ENCODE data around the gene CCM2L.
"Not testable (repeated sequence)": the region's sequence is repeated elsewhere in the genome, so short reads cannot be mapped to it uniquely, and the experiment has no call there.

CCM2L gene

GRCh38 chr20:32031007-32031958, 21.0 kb downstream of the CCM2L start:
- peak; percentile 88 for DNase-seq (ENCODE audit: low spot score)

GRCh38 chr20:32033316-32033715, 23.1 kb downstream of the CCM2L start:
- no peak for DNase-seq (ENCODE audit: low spot score)

- DNase-seq (ENCODE audit: low spot score) = not testable (repeated sequence)
Observed at GRCh38 chr20:32033721-32034120, 23.5 kb downstream of the CCM2L start.

GRCh38 chr20:32034581-32035425, 24.6 kb downstream of the CCM2L start:
- DNase-seq (ENCODE audit: low spot score) = no peak

GRCh38 chr20:32035426-32035779, 25.2 kb downstream of the CCM2L start:
- no peak for DNase-seq (ENCODE audit: low spot score)

GRCh38 chr20:32036252-32036651, 26.0 kb downstream of the CCM2L start:
- no peak for DNase-seq (ENCODE audit: low spot score)

GRCh38 chr20:32036716-32037485, 26.7 kb downstream of the CCM2L start:
- no peak for DNase-seq (ENCODE audit: low spot score)

- no peak for DNase-seq (ENCODE audit: low spot score)
Observed at GRCh38 chr20:32037929-32038328, 27.7 kb downstream of the CCM2L start.

GRCh38 chr20:32040142-32040953, 30.1 kb downstream of the CCM2L start:
- no peak for DNase-seq (ENCODE audit: low spot score)

GRCh38 chr20:32045999-32046398, 35.8 kb downstream of the CCM2L start:
- no peak for DNase-seq (ENCODE audit: low spot score)

- no peak for DNase-seq (ENCODE audit: low spot score)
Observed at GRCh38 chr20:32050324-32050841, 40.1 kb downstream of the CCM2L start.

- DNase-seq (ENCODE audit: low spot score) = no peak
Observed at GRCh38 chr20:32050851-32051556, 40.8 kb downstream of the CCM2L start.

GRCh38 chr20:32051720-32052089, 41.5 kb downstream of the CCM2L start:
- DNase-seq (ENCODE audit: low spot score) = no peak

- DNase-seq (ENCODE audit: low spot score) = no peak
Observed at GRCh38 chr20:32052090-32052777, 42.0 kb downstream of the CCM2L start, which contains the start of gene HCK. Gene HCK, plus strand, starts transcription at chr20:32052242.

GRCh38 chr20:32052778-32053362, 42.6 kb downstream of the CCM2L start:
- no peak for DNase-seq (ENCODE audit: low spot score)

- no peak for DNase-seq (ENCODE audit: low spot score)
Observed at GRCh38 chr20:32053648-32054047, 43.4 kb downstream of the CCM2L start.

GRCh38 chr20:32056708-32057483, 46.7 kb downstream of the CCM2L start:
- no peak for DNase-seq (ENCODE audit: low spot score)

GRCh38 chr20:32057656-32058184, 47.5 kb downstream of the CCM2L start:
- no peak for DNase-seq (ENCODE audit: low spot score)

Measured in RKO (cell line).